H1 (cell line): ENCODE measurements around the gene CACNA2D4. TPM values are rescaled to one million over a fixed set of nuclear protein-coding genes. Genes with fewer than 3 reads are reported as not detected.

Source experiments
- CTCF ChIA-PET: fragments of 300-600 bp; sonication (Branson Sonifier 250); formaldehyde crosslinking; loops from one replicate; lab custom pipeline; 2021; ENCODE audit not compliant: partially characterized antibody; lab: Charles Lee
- POLR2A ChIA-PET: fragments of 300-600 bp; sonication (Branson Sonifier 250); formaldehyde crosslinking; loops from one replicate; lab custom pipeline; 2021; ENCODE audit warnings: inconsistent platforms; ENCODE audit not compliant: partially characterized antibody; lab: Charles Lee
- DNase-seq, 2 experiments: peaks; one replicate each; pipeline versions ENCODE4 v3.0.0 to v3.0.0-alpha.2; 2010 to 2022; ENCODE audit warnings: low spot score in 2 of 2, low read depth in 1 of 2, mixed read lengths in 1 of 2
- FAIRE-seq: peaks from 2 replicates; lab custom pipeline; 2011; peaks lifted over from hg19 to GRCh38; lab: Jason Lieb, UNC
- H2AFZ ChIP-seq: 2 replicates; pipeline ENCODE4 v1.8.1; 2012; ENCODE audit warnings: low read length, inconsistent platforms
- H2AK5ac ChIP-seq: 2 replicates; pipeline ENCODE4 v1.6.1; 2013; ENCODE audit warnings: low read depth, low read length
- H2BK120ac ChIP-seq: replicated peaks from 2 replicates; pipeline ENCODE3; 2013; ENCODE audit warnings: low read depth, low read length, inconsistent platforms
- H2BK12ac ChIP-seq: 2 replicates; pipeline ENCODE4 v1.6.1; 2013; ENCODE audit warnings: low read depth, low read length
- H2BK15ac ChIP-seq: 2 replicates; pipeline ENCODE4 v1.6.1; 2013; ENCODE audit warnings: low read length
- H2BK20ac ChIP-seq: 2 replicates; pipeline ENCODE4 v1.6.1; 2013; ENCODE audit warnings: low read length
- H2BK5ac ChIP-seq: 2 replicates; pipeline ENCODE4 v1.6.1; 2013; ENCODE audit warnings: low read depth, low read length
- H3K14ac ChIP-seq: 2 replicates; pipeline ENCODE4 v1.6.1; 2013; ENCODE audit warnings: inconsistent platforms; ENCODE audit not compliant: insufficient read length
- H3K18ac ChIP-seq: 2 replicates; pipeline ENCODE4 v1.6.1; 2013; ENCODE audit warnings: low read length; ENCODE audit errors: extremely low read depth
- H3K23ac ChIP-seq: 2 replicates; pipeline ENCODE4 v1.6.1; 2013; ENCODE audit warnings: inconsistent platforms; ENCODE audit not compliant: insufficient read length
- H3K23me2 ChIP-seq: 2 replicates; pipeline ENCODE4 v1.6.1; 2013; ENCODE audit warnings: low read depth, low read length
- H3K27ac ChIP-seq: 2 replicates; pipeline ENCODE4 v1.6.1; 2011; ENCODE audit warnings: low read depth, low read length, inconsistent platforms
- H3K27me3 ChIP-seq, 4 experiments: replicated peaks in 1 of 4; 1 replicate in 1 of 4; 2 replicates in 3 of 4; pipeline versions ENCODE4 v1.6.1 to v1.8.1; 2011 to 2013; ENCODE audit warnings: low read length in 3 of 4, mild to moderate bottlenecking in 3 of 4, inconsistent platforms in 2 of 4, mixed read lengths in 2 of 4, moderate library complexity in 1 of 4; ENCODE audit not compliant: control insufficient read depth in 3 of 4, insufficient read depth in 3 of 4; ENCODE audit errors: extremely low read depth in 1 of 4
- H3K36me3 ChIP-seq, 4 experiments: 2 replicates each; pipeline versions ENCODE4 v1.6.1 to v1.8.1; 2011 to 2013; ENCODE audit warnings: mild to moderate bottlenecking in 4 of 4, low read length in 3 of 4, moderate library complexity in 2 of 4, control low read depth in 1 of 4, inconsistent platforms in 1 of 4; ENCODE audit not compliant: insufficient read depth in 4 of 4, control insufficient read depth in 2 of 4
- H3K4ac ChIP-seq: replicated peaks from 2 replicates; pipeline ENCODE3; 2013; ENCODE audit warnings: low read length, low read depth, mixed read lengths, inconsistent platforms; ENCODE audit not compliant: insufficient read length
- H3K4me1 ChIP-seq, 4 experiments: replicated peaks in 1 of 4; 1 replicate in 1 of 4; 2 replicates in 3 of 4; pipeline versions ENCODE4 v1.6.1 to v1.8.1; 2011 to 2013; ENCODE audit warnings: low read length in 3 of 4, inconsistent platforms in 2 of 4, mixed read lengths in 1 of 4; ENCODE audit not compliant: insufficient read depth in 4 of 4, control insufficient read depth in 3 of 4
- H3K4me2 ChIP-seq, 2 experiments: 2 replicates each; pipeline versions ENCODE4 v1.6.1 to v1.8.1; 2011 to 2013; ENCODE audit warnings: low read depth in 2 of 2, low read length in 2 of 2, control low read depth in 1 of 2, inconsistent platforms in 1 of 2, mild to moderate bottlenecking in 1 of 2; ENCODE audit not compliant: insufficient read depth in 1 of 2
- H3K4me3 ChIP-seq, 4 experiments: fragments of 200-600, 300-600 bp in 1 of 4; sonication (generic), shearing (Covaris generic), sonication (Bioruptor Twin) in 1 of 4; 2 replicates each; pipeline versions ENCODE4 v1.5.1 to v1.8.1; 2011 to 2016; ENCODE audit warnings: low read length in 4 of 4, low read depth in 3 of 4, control low read depth in 2 of 4, inconsistent platforms in 2 of 4, mild to moderate bottlenecking in 2 of 4, mixed read lengths in 1 of 4, moderate library complexity in 1 of 4; ENCODE audit not compliant: insufficient read depth in 2 of 4; ENCODE audit errors: extremely low read depth in 1 of 4
- H3K56ac ChIP-seq: replicated peaks from 2 replicates; pipeline ENCODE3; 2013; ENCODE audit warnings: low read depth, mild to moderate bottlenecking, mixed read lengths, low read length, inconsistent platforms; ENCODE audit not compliant: insufficient read length
- H3K79me1 ChIP-seq: 2 replicates; pipeline ENCODE4 v1.6.1; 2013; ENCODE audit warnings: low read depth, low read length, control low read depth
- H3K79me2 ChIP-seq, 2 experiments: 2 replicates each; pipeline versions ENCODE4 v1.6.1 to v1.8.1; 2012 to 2013; ENCODE audit warnings: low read length in 2 of 2, mild to moderate bottlenecking in 2 of 2, inconsistent platforms in 1 of 2; ENCODE audit not compliant: insufficient read depth in 2 of 2, control insufficient read depth in 1 of 2
- H3K9ac ChIP-seq, 4 experiments: replicated peaks in 1 of 4; 1 replicate in 1 of 4; 2 replicates in 3 of 4; pipeline versions ENCODE4 v1.6.1 to v1.8.1; 2011 to 2013; ENCODE audit warnings: low read depth in 3 of 4, low read length in 3 of 4, control low read depth in 2 of 4, mild to moderate bottlenecking in 2 of 4, moderate library complexity in 2 of 4, inconsistent platforms in 1 of 4; ENCODE audit errors: extremely low read depth in 1 of 4
- H3K9me3 ChIP-seq, 2 experiments: 2 replicates each; pipeline versions ENCODE4 v1.6.1 to v1.8.1; 2012 to 2013; ENCODE audit warnings: mild to moderate bottlenecking in 2 of 2, moderate library complexity in 2 of 2, control low read depth in 1 of 2, inconsistent platforms in 1 of 2, low read depth in 1 of 2, low read length in 1 of 2, mixed read lengths in 1 of 2; ENCODE audit not compliant: insufficient read depth in 2 of 2
- H4K20me1 ChIP-seq, 2 experiments: replicated peaks in 1 of 2; 2 replicates each; pipeline versions ENCODE3 to v1.8.1; 2011 to 2013; ENCODE audit warnings: inconsistent platforms in 2 of 2, low read length in 2 of 2, mild to moderate bottlenecking in 1 of 2; ENCODE audit not compliant: insufficient read depth in 2 of 2, control insufficient read depth in 1 of 2
- H4K5ac ChIP-seq: 2 replicates; pipeline ENCODE4 v1.6.1; 2013; ENCODE audit warnings: low read length, low read depth, mixed read lengths, inconsistent platforms; ENCODE audit not compliant: insufficient read length
- H4K8ac ChIP-seq: 2 replicates; pipeline ENCODE4 v1.8.0; 2013; ENCODE audit warnings: mild to moderate bottlenecking, moderate library complexity, low read length, inconsistent platforms; ENCODE audit not compliant: insufficient read depth; ENCODE audit errors: extremely low read depth
- H4K91ac ChIP-seq: replicated peaks from 2 replicates; pipeline ENCODE3; 2013; ENCODE audit warnings: low read length, mixed read lengths, inconsistent platforms; ENCODE audit not compliant: insufficient read length
- SAP30 ChIP-seq: fragments of 300-600 bp; sonication (generic); IDR thresholded peaks from 2 replicates; pipeline ENCODE4 v1.7.1; 2012; ENCODE audit warnings: low read length, moderate library complexity, mild to moderate bottlenecking, inconsistent platforms; ENCODE audit not compliant: insufficient read depth, insufficient replicate concordance
- WGBS, 2 experiments: shearing (Covaris generic) in 1 of 2; methylation state at CpG; one replicate each; pipeline versions ENCODE4 v1.1.6 to v1.1.7; 2013 to 2015; ENCODE audit warnings: low lambda C conversion rate in 2 of 2, mixed read lengths in 2 of 2, inconsistent platforms in 1 of 2, low coverage in 1 of 2, missing lambda C conversion rate in 1 of 2; ENCODE audit not compliant: insufficient replicate concordance in 2 of 2, insufficient coverage in 1 of 2, insufficient read length in 1 of 2; ENCODE audit errors: extremely low coverage in 1 of 2, missing lambda C conversion rate in 1 of 2; 5-methylcytosine and 5-hydroxymethylcytosine counted together
- polyA plus RNA-seq, 7 experiments: library from polyadenylated mRNA; depleted of rRNA in 3 of 7; stranded (reverse) in 5 of 7; unstranded in 2 of 7; fragments of >200 nt in 5 of 7; fragments of 200-250 nt in 2 of 7; gene quantifications; 1 replicate in 5 of 7; 2 replicates in 1 of 7; 4 replicates in 1 of 7; pipeline versions ENCODE4 v1.2.1 to v1.2.3, GENCODE V29; 2011 to 2013; ENCODE audit warnings: missing spikeins in 2 of 7, mixed read lengths in 2 of 7
- total RNA-seq: library from RNA; stranded (reverse); fragmentation: NEBNext Ultra II Directional; extraction: Animal tissue kit (Norgen Biotek cat#: 25700); gene quantifications from 2 replicates; pipeline ENCODE4 v1.2.1, GENCODE V29; 2021

The CACNA2D4 gene
- total and polyA plus RNA-seq, 2 of the 8 experiments (the other 6 are each of a cell fraction or from before 2014, with no cell fraction given), result 0.44 to 0.88 TPM

DNA sequence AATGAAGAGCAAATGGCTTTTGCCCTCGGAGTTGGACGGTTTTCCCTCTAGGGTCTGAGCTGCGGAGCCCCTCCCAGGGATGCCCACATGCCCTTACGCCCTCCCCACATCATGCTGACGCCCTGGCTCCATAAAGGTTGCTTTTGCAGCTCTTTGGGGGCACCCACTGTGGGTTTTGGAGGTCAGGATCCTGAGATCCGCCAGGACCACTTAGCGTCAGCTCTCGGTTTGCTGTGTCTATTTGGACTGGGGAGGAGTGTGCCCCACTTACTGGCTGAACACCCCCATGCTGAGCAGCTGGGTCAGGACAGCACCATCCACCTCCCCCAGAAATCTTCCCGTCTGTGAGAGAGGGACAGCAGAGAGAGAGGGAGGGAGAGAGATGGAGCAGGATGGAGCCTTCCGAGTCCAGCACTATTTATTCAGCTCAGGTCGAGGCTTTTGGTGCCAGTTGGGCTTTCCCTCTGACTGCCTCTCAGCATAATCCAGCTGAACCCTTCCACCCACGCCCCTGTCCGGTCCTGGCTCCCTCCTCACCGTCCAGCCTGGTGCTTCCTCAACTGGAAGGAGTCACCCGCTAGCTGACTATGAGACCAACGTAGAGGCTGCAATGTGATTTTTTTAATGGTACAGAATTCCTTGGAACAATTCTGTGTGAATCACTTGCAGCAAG is 117.0 kb downstream of the CACNA2D4 start:
- no peak for DNase-seq
- no peak for FAIRE-seq
- no peaks in the 10 kb centered on the region for H3K36me3 ChIP-seq
- no peak overlapping the region for H4K8ac ChIP-seq
- no peak overlapping the region for H2BK20ac ChIP-seq
- H3K18ac ChIP-seq, result no peak overlapping the region
- no peak overlapping the region for H4K5ac ChIP-seq
- 86% methylated on average over 16 of the region's 16 CpGs; no CpG with 5 or more reads in 1 of the 2 experiments for WGBS, 2 experiments
- peaks cover 0 to 7% (median 1%) of the 10 kb centered on the region in 4 experiments; a peak in 5 of 7 replicates for H3K4me1 ChIP-seq
- H3K4me2 ChIP-seq, result no peak overlapping the region
- H2BK12ac ChIP-seq, result no peak overlapping the region
- no peak overlapping the region for H3K23ac ChIP-seq
- no peak for TF ChIP-seq SAP30
- no peak overlapping the region for H3K56ac ChIP-seq
- no peak overlapping the region for H3K4ac ChIP-seq
- no peak overlapping the region for H3K27ac ChIP-seq
- no peak overlapping the region for H2BK5ac ChIP-seq
- peaks cover 0 to 7% (median 4%) of the 10 kb centered on the region in 4 experiments; a peak in 5 of 7 replicates for H3K27me3 ChIP-seq
- H4K20me1 ChIP-seq, result no peaks in the 10 kb centered on the region
- ChIA-PET POLR2A (interaction anchor here (0.7 kb wide), 2 partner anchors 111 to 138 kb away, joined by 3 read pairs; partner anchors contain the start of gene ADIPOR2), CTCF (interaction anchor here (0.6 to 14.3 kb wide), 22 partner anchors 9 to 890 kb away, joined by 3 to 188 read pairs (median 4); partner anchors contain the start of gene CACNA2D4)
- no peaks in the 10 kb centered on the region for H3K9me3 ChIP-seq
- no peaks in the 10 kb centered on the region for H3K79me1 ChIP-seq
- no peaks in the 10 kb centered on the region for H3K79me2 ChIP-seq
- no peak overlapping the region for H3K14ac ChIP-seq
- no peak overlapping the region for H2BK120ac ChIP-seq
- no peak overlapping the region for H2AFZ ChIP-seq
- no peak overlapping the region for H4K91ac ChIP-seq
- no peak overlapping the region for H2AK5ac ChIP-seq
- no peak overlapping the region for H2BK15ac ChIP-seq
- peaks cover 7% of the 10 kb centered on the region for H3K23me2 ChIP-seq
- no peak overlapping the region for H3K9ac ChIP-seq
- H3K4me3 ChIP-seq, result no peak overlapping the region
